Frontal cortex (tissue), 1 donor: ENCODE data around the gene TMEM212. TPM values are rescaled to one million over a fixed set of nuclear protein-coding genes. Genes with fewer than 3 reads are reported as not detected.

ENCODE experiments used
- total RNA-seq: library from RNA; depleted of rRNA; stranded (reverse); fragments of >200 nt; gene quantifications from one replicate; pipeline ENCODE4 v1.2.3, GENCODE V29; 2014

Gene TMEM212
- total RNA-seq, 1 donor from 2014 or later: not detected

Other genes with a start within 250 kb of the TMEM212 start
- 4.1 TPM for gene PLD1, start 32.9 kb upstream of the TMEM212 start, total RNA-seq
- 14.7 TPM for gene FNDC3B, start 196.2 kb downstream of the TMEM212 start, total RNA-seq